Smooth muscle cell of the brain vasculature (primary cell): ENCODE measurements around the gene PDLIM4.

Source experiments
- DNase-seq: peaks from one replicate; pipeline ENCODE4 v3.0.0-alpha.2; 2012; ENCODE audit warnings: low read depth, low spot score

Gene PDLIM4

GRCh38 chr5:132267166-132267739 lies 9.8 kb downstream of the PDLIM4 start:
- no peak for DNase-seq

GRCh38 chr5:132267931-132268768 lies 10.7 kb downstream of the PDLIM4 start:
- DNase-seq, result no peak

GRCh38 chr5:132268769-132269551 lies 11.5 kb downstream of the PDLIM4 start:
- DNase-seq, result no peak

- no peak for DNase-seq
These were observed 12.3 kb downstream of the PDLIM4 start for GRCh38 chr5:132269635-132270334.

GRCh38 chr5:132270335-132270665 lies 12.8 kb downstream of the PDLIM4 start:
- no peak for DNase-seq

- DNase-seq, result no peak
These were observed 13.2 kb downstream of the PDLIM4 start for GRCh38 chr5:132270706-132271105.

GRCh38 chr5:132271251-132272246 lies 14.1 kb downstream of the PDLIM4 start:
- DNase-seq, result no peak

- DNase-seq, result no peak
These were observed 15.1 kb downstream of the PDLIM4 start for GRCh38 chr5:132272311-132273210.

- no peak for DNase-seq
These were observed 16.1 kb downstream of the PDLIM4 start for GRCh38 chr5:132273631-132274030.

GRCh38 chr5:132274050-132274792 lies 16.7 kb downstream of the PDLIM4 start:
- DNase-seq, result no peak

- no peak for DNase-seq
These were observed 18.1 kb downstream of the PDLIM4 start for GRCh38 chr5:132275367-132276220.

GRCh38 chr5:132277256-132277655 lies 19.8 kb downstream of the PDLIM4 start:
- no peak for DNase-seq

GRCh38 chr5:132277971-132278853 lies 20.7 kb downstream of the PDLIM4 start:
- DNase-seq, result no peak

- no peak for DNase-seq
These were observed 22.3 kb downstream of the PDLIM4 start for GRCh38 chr5:132279801-132280200.

- DNase-seq, result no peak
These were observed 23.1 kb downstream of the PDLIM4 start for GRCh38 chr5:132280371-132281240.
